ENCODE measurements around the gene ITPA. TPM values are rescaled to one million over a fixed set of nuclear protein-coding genes. Genes with fewer than 3 reads are reported as not detected.

Gene ITPA
- total and polyA plus RNA-seq, 2 of the 4 experiments (the other 2 are of a cell fraction) = 32.4 to 49.0 TPM

GRCh38 chr20:3235666-3236324 lies 26.5 kb downstream of the ITPA start:
- ChIA-PET CTCF (no interaction called here), POLR2A (ENCODE audit: unreplicated experiment) (no interaction called here)
- no peak for ATAC-seq (ENCODE audit: low read depth)
- Histone ChIP-seq H3K4me2 (ENCODE audit: low read depth, low read length) (no peak overlapping the region), H2BK5ac (ENCODE audit: low read depth, low read length, poor library complexity, severe bottlenecking) (no peak overlapping the region), H2AK9ac (replicated peaks; ENCODE audit: low read depth, low read length, poor library complexity) (no peak overlapping the region), H3K27me3 (ENCODE audit: control insufficient read depth, insufficient read depth, low read length) (peaks cover 36% of the 10 kb centered on the region), H4K20me1 (ENCODE audit: insufficient read depth, low read length) (peaks cover 4% of the 10 kb centered on the region; the same call in 1 of the 2 replicates), H3K18ac (ENCODE audit: low read depth, low read length) (no peak overlapping the region), H3K9me3 (ENCODE audit: control insufficient read depth, insufficient read depth, low read length) (no peaks in the 10 kb centered on the region), H3K14ac (replicated peaks; ENCODE audit: low read depth, low read length) (no peak overlapping the region), H2BK15ac (ENCODE audit: low read depth, low read length) (no peak overlapping the region), H3K36me3 (ENCODE audit: control insufficient read depth, insufficient read depth, low read length) (no peaks in the 10 kb centered on the region), H4K5ac (ENCODE audit: low read depth, low read length) (no peak overlapping the region), H3K9ac (ENCODE audit: low read depth, low read length) (no peak overlapping the region), H2AK5ac (ENCODE audit: low read depth, low read length) (no peak overlapping the region), H2BK120ac (ENCODE audit: low read depth, low read length) (no peak overlapping the region), H2BK20ac (ENCODE audit: low read depth, low read length) (no peak overlapping the region), H3K23ac (ENCODE audit: low read depth, low read length) (no peak overlapping the region), H3K4me3 (ENCODE audit: insufficient read depth, low read depth, low read length) (no peak overlapping the region), H3K56ac (ENCODE audit: extremely low read depth, insufficient read depth, low read length) (no peak overlapping the region), H3K4me1 (ENCODE audit: control insufficient read depth, insufficient read depth, low read length) (no peaks in the 10 kb centered on the region; the same call in 1 of the 2 replicates), H4K8ac (ENCODE audit: low read depth in 2 of 2, low read length in 2 of 2) (no peak overlapping the region), H3K9me1 (ENCODE audit: insufficient read depth, low read length) (no peaks in the 10 kb centered on the region), H3K27ac (ENCODE audit: insufficient read depth, low read length) (no peak overlapping the region), H3K79me1 (ENCODE audit: low read depth in 1 of 2, low read length in 2 of 2) (no peaks in the 10 kb centered on the region), H3K4ac (ENCODE audit: low read depth, low read length) (no peak overlapping the region), H4K91ac (ENCODE audit: insufficient read depth, low read depth, low read length) (no peak overlapping the region), H2AFZ (replicated peaks; ENCODE audit: low read length, poor library complexity) (no peak overlapping the region)
- in situ Hi-C loops (cut with MboI; ENCODE audit: low sequenced_read_pairs) (no loop called here), dilution Hi-C loops (cut with HindIII; ENCODE audit: low sequenced_read_pairs, unreplicated experiment) (no loop called here), intact Hi-C loops (cut with micrococcal nuclease) (no loop called here)
- DNase-seq = peak; percentile 47
- TF ChIP-seq BHLHE40 (IDR thresholded peaks at IDR 0.05; ENCODE audit: low read depth, low read length) (no peak; the same call in 1 of the 2 replicates), CHD1 (IDR thresholded peaks at IDR 0.05; ENCODE audit: low read depth, low read length) (no peak), FOS (IDR thresholded peaks at IDR 0.05; ENCODE audit: low read depth, low read length) (peak; percentile 60; the same call in 1 of the 2 replicates), RCOR1 (IDR thresholded peaks at IDR 0.05; ENCODE audit: insufficient replicate concordance, low read length) (peak; percentile 91), MAFK (IDR thresholded peaks at IDR 0.05; ENCODE audit: low read depth, low read length) (no peak)
- BruUV-seq (replicated peaks) = no TSS peak
- 71% methylated on average over 1 of the region's 4 CpGs; no CpG with 5 or more reads in 1 of the 2 experiments for WGBS, 2 experiments (ENCODE audit: extremely low coverage in 2 of 2, insufficient read length in 1 of 2)

Data from IMR-90 (cell line).